Activated CD4-positive, alpha-beta memory T cell treated with anti-CD3 and anti-CD28 coated beads, Interleukin-2, amount 10 ng/mL, durations not matched to agents 7 days and 5 days (primary cell): ENCODE data around the gene CCDC60. TPM values are rescaled to one million over a fixed set of nuclear protein-coding genes. Genes with fewer than 3 reads are reported as not detected.

ENCODE experiments used
- CTCF ChIA-PET: fragments of 350-600 bp; sonication (Branson Sonifier 250); formaldehyde crosslinking; loops from one replicate; lab custom pipeline; 2021; ENCODE audit warnings: antibody characterized with exemption, inconsistent platforms; lab: Charles Lee
- POLR2A ChIA-PET: fragments of 350-600 bp; sonication (Branson Sonifier 250); formaldehyde crosslinking; loops from one replicate; lab custom pipeline; 2021; ENCODE audit warnings: antibody characterized with exemption; lab: Charles Lee
- DNase-seq: peaks from one replicate; pipeline ENCODE4 v3.0.0-alpha.2; 2020
- H3K27ac Mint-ChIP-seq: one replicate; pipeline ENCODE4 v1.8.0; 2021; ENCODE audit warnings: mild to moderate bottlenecking, mixed read lengths
- H3K27me3 Mint-ChIP-seq: one replicate; pipeline ENCODE4 v1.8.0; 2021; ENCODE audit warnings: mixed read lengths
- H3K36me3 Mint-ChIP-seq: one replicate; pipeline ENCODE4 v1.8.0; 2021; ENCODE audit warnings: low read depth, mixed read lengths
- H3K4me1 Mint-ChIP-seq: one replicate; pipeline ENCODE4 v1.8.0; 2021; ENCODE audit warnings: mixed read lengths
- H3K4me3 Mint-ChIP-seq: one replicate; pipeline ENCODE4 v1.8.0; 2021; ENCODE audit warnings: mild to moderate bottlenecking, mixed read lengths
- H3K9me3 Mint-ChIP-seq: one replicate; pipeline ENCODE4 v1.8.0; 2021; ENCODE audit warnings: mixed read lengths
- total RNA-seq, 2 experiments: library from RNA; stranded (reverse); gene quantifications; one replicate each; pipeline ENCODE4 v1.2.3, GENCODE V29; 2021

CCDC60 gene
- total RNA-seq, 2 experiments from 2014 or later: not detected

GRCh38 chr12:119314290-119314689, 20.2 kb upstream of the CCDC60 start:
- H3K4me3 Mint-ChIP-seq: no peak overlapping the region
- no peaks in the 10 kb centered on the region for H3K4me1 Mint-ChIP-seq
- H3K27me3 Mint-ChIP-seq: no peaks in the 10 kb centered on the region
- POLR2A ChIA-PET: no interaction called here
- DNase-seq: no peak
- no peaks in the 10 kb centered on the region for H3K9me3 Mint-ChIP-seq
- no peak overlapping the region for H3K27ac Mint-ChIP-seq
- CTCF ChIA-PET: no interaction called here
- no peaks in the 10 kb centered on the region for H3K36me3 Mint-ChIP-seq

- POLR2A ChIA-PET: no interaction called here
- H3K4me1 Mint-ChIP-seq: no peaks in the 10 kb centered on the region
- H3K36me3 Mint-ChIP-seq: no peaks in the 10 kb centered on the region
Observed at GRCh38 chr12:119319638-119320037, 14.9 kb upstream of the CCDC60 start.

GRCh38 chr12:119320678-119321077, 13.9 kb upstream of the CCDC60 start:
- POLR2A ChIA-PET: no interaction called here
- no peaks in the 10 kb centered on the region for H3K27me3 Mint-ChIP-seq
- H3K27ac Mint-ChIP-seq: no peak overlapping the region
- no peaks in the 10 kb centered on the region for H3K4me1 Mint-ChIP-seq
- H3K9me3 Mint-ChIP-seq: no peaks in the 10 kb centered on the region
- DNase-seq: no peak
- H3K4me3 Mint-ChIP-seq: no peak overlapping the region
- CTCF ChIA-PET: no interaction called here
- no peaks in the 10 kb centered on the region for H3K36me3 Mint-ChIP-seq

More at GRCh38 chr12:119319638-119320037, 14.9 kb upstream of the CCDC60 start:
- H3K27me3 Mint-ChIP-seq: no peaks in the 10 kb centered on the region
- DNase-seq: no peak
- no peak overlapping the region for H3K4me3 Mint-ChIP-seq
- CTCF ChIA-PET: no interaction called here
- H3K27ac Mint-ChIP-seq: no peak overlapping the region
- no peaks in the 10 kb centered on the region for H3K9me3 Mint-ChIP-seq

- H3K27me3 Mint-ChIP-seq: no peaks in the 10 kb centered on the region
- H3K4me1 Mint-ChIP-seq: no peaks in the 10 kb centered on the region
- no peak overlapping the region for H3K27ac Mint-ChIP-seq
- DNase-seq: no peak
- H3K4me3 Mint-ChIP-seq: no peak overlapping the region
- ChIA-PET CTCF (no interaction called here), POLR2A (no interaction called here)
- no peaks in the 10 kb centered on the region for H3K9me3 Mint-ChIP-seq
- H3K36me3 Mint-ChIP-seq: no peaks in the 10 kb centered on the region
Observed at GRCh38 chr12:119322301-119322723, 12.2 kb upstream of the CCDC60 start.

GRCh38 chr12:119325813-119326212, 8.7 kb upstream of the CCDC60 start:
- Mint-ChIP-seq H3K4me3 (no peak overlapping the region), H3K27ac (no peak overlapping the region), H3K27me3 (no peaks in the 10 kb centered on the region), H3K9me3 (no peaks in the 10 kb centered on the region), H3K4me1 (no peaks in the 10 kb centered on the region), H3K36me3 (no peaks in the 10 kb centered on the region)
- CTCF ChIA-PET: no interaction called here
- POLR2A ChIA-PET: no interaction called here
- DNase-seq: no peak

GRCh38 chr12:119326341-119326740, 8.2 kb upstream of the CCDC60 start:
- Mint-ChIP-seq H3K9me3 (no peaks in the 10 kb centered on the region), H3K4me3 (no peak overlapping the region), H3K27me3 (no peaks in the 10 kb centered on the region), H3K4me1 (no peaks in the 10 kb centered on the region), H3K27ac (no peak overlapping the region), H3K36me3 (no peaks in the 10 kb centered on the region)
- ChIA-PET POLR2A (no interaction called here), CTCF (no interaction called here)
- no peak for DNase-seq

GRCh38 chr12:119327471-119327870, 7.1 kb upstream of the CCDC60 start:
- Mint-ChIP-seq H3K4me3 (no peak overlapping the region), H3K36me3 (no peaks in the 10 kb centered on the region), H3K27me3 (peaks cover 2% of the 10 kb centered on the region), H3K9me3 (no peaks in the 10 kb centered on the region), H3K4me1 (no peaks in the 10 kb centered on the region), H3K27ac (no peak overlapping the region)
- POLR2A ChIA-PET: no interaction called here
- DNase-seq: no peak
- CTCF ChIA-PET: interaction anchor here (0.9 kb wide), 1 partner anchor 85 kb away, joined by 3 read pairs; no protein-coding TSS in a partner anchor

- ChIA-PET POLR2A (no interaction called here), CTCF (interaction anchor here (0.9 kb wide), 1 partner anchor 85 kb away, joined by 3 read pairs; no protein-coding TSS in a partner anchor)
- H3K9me3 Mint-ChIP-seq: no peaks in the 10 kb centered on the region
- no peak overlapping the region for H3K4me3 Mint-ChIP-seq
- no peaks in the 10 kb centered on the region for H3K36me3 Mint-ChIP-seq
- no peak for DNase-seq
- H3K27ac Mint-ChIP-seq: no peak overlapping the region
- no peaks in the 10 kb centered on the region for H3K4me1 Mint-ChIP-seq
- peaks cover 3% of the 10 kb centered on the region for H3K27me3 Mint-ChIP-seq
Observed at GRCh38 chr12:119328111-119328510, 6.4 kb upstream of the CCDC60 start.

GRCh38 chr12:119338593-119339363, 4.2 kb downstream of the CCDC60 start:
- Mint-ChIP-seq H3K27me3 (peaks cover 3% of the 10 kb centered on the region), H3K36me3 (no peaks in the 10 kb centered on the region), H3K4me3 (no peak overlapping the region), H3K4me1 (no peaks in the 10 kb centered on the region), H3K9me3 (no peaks in the 10 kb centered on the region), H3K27ac (no peak overlapping the region)
- ChIA-PET CTCF (interaction anchor here (1.2 kb wide), 1 partner anchor 9 kb away, joined by 3 read pairs; no protein-coding TSS in a partner anchor), POLR2A (no interaction called here)
- no peak for DNase-seq

GRCh38 chr12:119340578-119340977, 6.0 kb downstream of the CCDC60 start:
- CTCF ChIA-PET: no interaction called here

GRCh38 chr12:119341020-119341419, 6.5 kb downstream of the CCDC60 start:
- Mint-ChIP-seq H3K36me3 (no peaks in the 10 kb centered on the region), H3K27ac (no peak overlapping the region), H3K9me3 (no peaks in the 10 kb centered on the region), H3K4me3 (no peak overlapping the region), H3K4me1 (no peaks in the 10 kb centered on the region), H3K27me3 (no peaks in the 10 kb centered on the region)
- ChIA-PET POLR2A (no interaction called here), CTCF (no interaction called here)
- no peak for DNase-seq

More at GRCh38 chr12:119340578-119340977, 6.0 kb downstream of the CCDC60 start:
- Mint-ChIP-seq H3K27me3 (no peaks in the 10 kb centered on the region), H3K27ac (no peak overlapping the region), H3K9me3 (no peaks in the 10 kb centered on the region), H3K4me1 (no peaks in the 10 kb centered on the region), H3K36me3 (no peaks in the 10 kb centered on the region), H3K4me3 (no peak overlapping the region)
- POLR2A ChIA-PET: no interaction called here
- DNase-seq: no peak

- H3K4me3 Mint-ChIP-seq: no peak overlapping the region
- no peaks in the 10 kb centered on the region for H3K27me3 Mint-ChIP-seq
- no peaks in the 10 kb centered on the region for H3K36me3 Mint-ChIP-seq
- DNase-seq: no peak
- ChIA-PET POLR2A (no interaction called here), CTCF (no interaction called here)
- H3K4me1 Mint-ChIP-seq: no peaks in the 10 kb centered on the region
- no peaks in the 10 kb centered on the region for H3K9me3 Mint-ChIP-seq
- H3K27ac Mint-ChIP-seq: no peak overlapping the region
Observed at GRCh38 chr12:119341988-119342387, 7.5 kb downstream of the CCDC60 start.

- DNase-seq: no peak
- CTCF ChIA-PET: no interaction called here
- Mint-ChIP-seq H3K27me3 (no peaks in the 10 kb centered on the region), H3K4me3 (no peak overlapping the region), H3K9me3 (no peaks in the 10 kb centered on the region), H3K27ac (no peak overlapping the region), H3K4me1 (no peaks in the 10 kb centered on the region), H3K36me3 (no peaks in the 10 kb centered on the region)
- POLR2A ChIA-PET: no interaction called here
Observed at GRCh38 chr12:119343130-119343529, 8.6 kb downstream of the CCDC60 start.

GRCh38 chr12:119354172-119354571, 19.6 kb downstream of the CCDC60 start:
- Mint-ChIP-seq H3K4me3 (no peak overlapping the region), H3K9me3 (peaks cover 12% of the 10 kb centered on the region), H3K27ac (no peak overlapping the region), H3K4me1 (no peaks in the 10 kb centered on the region), H3K27me3 (no peaks in the 10 kb centered on the region), H3K36me3 (peaks cover 3% of the 10 kb centered on the region)
- DNase-seq: no peak
- POLR2A ChIA-PET: no interaction called here
- CTCF ChIA-PET: no interaction called here
